Measurements from ENCODE around the gene PIAS3. TPM values are rescaled to one million over a fixed set of nuclear protein-coding genes. Genes with fewer than 3 reads are reported as not detected.
"Not testable (repeated sequence)": the region's sequence is repeated elsewhere in the genome, so short reads cannot be mapped to it uniquely, and the experiment has no call there.

The PIAS3 gene
- total RNA-seq, 8 experiments from 2014 or later = 8.2 to 24.9 (median 18.9) TPM

DNA sequence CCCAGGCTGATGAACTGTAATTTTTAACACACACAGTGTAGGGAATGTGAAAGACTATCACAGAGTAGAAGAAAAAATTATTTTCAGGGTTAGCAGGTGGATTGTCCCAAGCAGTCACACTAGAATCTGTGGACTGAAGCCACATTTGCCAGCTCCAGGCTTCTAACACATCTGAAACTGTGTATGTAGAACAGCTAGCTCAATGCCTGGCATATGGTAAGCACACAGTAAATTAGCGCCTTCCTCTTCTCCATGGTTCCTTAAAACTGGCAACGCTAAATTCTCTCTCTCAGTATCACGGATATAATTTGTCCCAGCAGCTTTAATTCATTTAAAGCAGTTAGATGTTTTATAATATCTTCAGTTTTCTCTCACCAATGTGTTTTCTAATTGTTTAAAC lies 15.8 kb downstream of the PIAS3 start:
- H3K4me3 ChIP-seq = no peak overlapping the region
- peaks cover 2 to 9% of the 10 kb centered on the region in 2 donors for H3K4me1 ChIP-seq (replicated peaks in 1 of 2)
- ATAC-seq (replicated peaks in 6 of 8) = no peak
- in situ Hi-C loops (cut with MboI; ENCODE audit: low pct_unique_long_range_greater_than_20kb in 2 of 9, low sequenced_read_pairs in 9 of 9, unreplicated experiment in 9 of 9) = no loop called here
- no peak overlapping the region for H3K27ac ChIP-seq
- WGBS, 10 experiments = 56 to 100% (median 80%) methylated on average over 1 to 3 of the region's 3 CpGs; no CpG with 5 or more reads in 1 of the 10 experiments

DNA sequence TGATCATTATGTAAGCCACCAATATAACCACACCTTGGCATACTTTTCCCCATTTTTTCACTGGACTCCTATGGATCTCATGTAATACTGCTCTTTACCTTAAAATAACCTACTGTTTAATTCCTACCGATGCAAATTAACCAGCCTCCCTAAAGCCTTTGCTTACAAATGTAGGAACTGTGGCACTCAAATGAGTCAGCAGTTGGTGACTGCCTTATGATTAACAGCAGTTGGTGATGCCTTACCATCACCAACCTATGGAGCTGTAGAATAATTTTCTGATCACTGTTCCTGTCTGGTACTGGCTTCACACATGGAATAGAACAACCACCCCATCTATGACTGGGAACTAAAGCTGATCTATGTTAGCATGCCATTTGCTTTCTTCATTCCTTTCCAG lies 21.2 kb downstream of the PIAS3 start:
- in situ Hi-C loops (cut with MboI; ENCODE audit: low pct_unique_long_range_greater_than_20kb in 2 of 9, low sequenced_read_pairs in 9 of 9, unreplicated experiment in 9 of 9) = no loop called here
- Histone ChIP-seq H3K4me1 (replicated peaks in 1 of 2) (no peaks in the 10 kb centered on the region), H3K4me3 (no peak overlapping the region), H3K27ac (no peak overlapping the region)
- ATAC-seq (replicated peaks in 6 of 8) = no peak
- 88 to 100% (median 100%) methylated on average over 1 of the region's 1 CpG; no CpG with 5 or more reads in 1 of the 10 experiments for WGBS, 10 experiments

DNA sequence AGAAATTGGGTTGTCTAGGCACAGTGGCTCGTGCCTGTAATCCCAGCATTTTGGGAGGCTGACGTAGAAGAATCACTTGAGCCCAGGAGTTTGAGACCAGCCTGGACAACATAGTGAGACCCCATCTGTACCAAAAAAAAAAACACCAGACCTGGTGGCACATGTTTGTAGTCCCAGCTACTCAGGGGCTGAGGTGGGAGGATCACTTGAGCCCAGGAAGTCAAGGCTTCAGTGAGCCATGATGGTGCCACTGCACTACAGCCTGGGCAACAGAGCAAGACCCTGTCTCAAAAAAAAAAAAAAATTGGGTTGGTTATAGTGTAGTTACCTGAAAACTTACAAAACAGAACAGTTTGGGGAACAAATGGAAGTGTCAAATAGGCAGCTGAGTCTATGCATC lies 28.1 kb downstream of the PIAS3 start:
- WGBS, 10 experiments = 76 to 100% (median 100%) methylated on average over 2 of the region's 2 CpGs; no CpG with 5 or more reads in 4 of the 10 experiments
- in situ Hi-C loops (cut with MboI; ENCODE audit: low pct_unique_long_range_greater_than_20kb in 2 of 9, low sequenced_read_pairs in 9 of 9, unreplicated experiment in 9 of 9); H3K4me3 ChIP-seq; ATAC-seq (replicated peaks in 6 of 8); H3K4me1 ChIP-seq (replicated peaks in 1 of 2); H3K27ac ChIP-seq: not testable (repeated sequence)

DNA sequence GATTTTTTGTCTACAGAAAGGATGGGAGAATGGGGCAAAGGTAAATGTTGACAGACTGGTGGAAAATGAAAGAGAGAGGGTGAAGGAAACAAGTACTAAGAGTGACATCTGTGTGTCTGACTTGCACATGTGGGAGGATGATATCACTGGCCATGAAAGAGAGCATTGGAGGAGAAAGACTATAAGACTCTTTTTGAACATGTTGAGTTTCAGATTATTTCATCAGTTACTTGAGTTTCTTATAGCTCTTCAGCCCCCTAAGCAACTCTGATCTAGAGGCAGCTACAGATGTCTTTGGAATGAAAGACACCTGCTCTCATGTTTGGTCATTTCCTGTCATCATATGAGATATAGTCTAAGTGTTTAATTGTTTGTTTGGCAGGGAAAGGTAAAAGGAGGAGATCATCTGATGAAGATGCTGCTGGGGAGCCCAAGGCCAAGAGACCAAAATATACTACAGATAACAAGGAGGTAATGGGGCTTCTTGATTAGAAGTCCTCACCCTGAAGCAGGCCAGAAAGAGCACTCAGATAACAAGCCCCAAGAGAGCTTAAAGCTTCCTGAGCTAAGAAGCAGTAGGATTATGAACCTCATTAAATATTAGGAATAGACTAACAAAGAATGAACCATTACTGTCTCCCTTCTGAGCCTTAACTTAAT lies 30.4 kb downstream of the PIAS3 start:
- in situ Hi-C loops (cut with MboI; ENCODE audit: low pct_unique_long_range_greater_than_20kb in 2 of 9, low sequenced_read_pairs in 9 of 9, unreplicated experiment in 9 of 9) = no loop called here
- no peak overlapping the region for H3K4me3 ChIP-seq

DNA sequence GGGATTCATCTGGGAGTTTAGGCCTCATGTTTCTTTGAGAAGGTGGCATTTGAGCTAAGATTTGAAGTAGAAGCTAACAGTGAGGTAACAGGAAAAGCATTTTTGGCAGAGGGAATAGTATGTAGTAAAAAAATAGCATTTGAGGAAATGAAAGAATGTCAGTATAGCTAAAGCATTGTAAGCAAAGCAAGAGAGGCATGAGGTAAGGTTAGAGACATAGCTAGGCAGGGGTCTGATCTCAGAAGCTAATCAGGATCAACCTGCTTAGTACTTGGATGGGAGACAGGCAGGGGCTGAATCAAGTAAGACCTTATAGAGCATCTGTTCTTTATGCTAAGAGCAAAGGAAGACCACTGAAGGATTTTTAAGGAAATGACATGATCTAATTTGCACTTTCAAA lies 30.9 kb downstream of the PIAS3 start:
- in situ Hi-C loops (cut with MboI; ENCODE audit: low pct_unique_long_range_greater_than_20kb in 2 of 9, low sequenced_read_pairs in 9 of 9, unreplicated experiment in 9 of 9) = no loop called here
- ATAC-seq (replicated peaks in 6 of 8) = no peak
- Histone ChIP-seq H3K4me3 (no peak overlapping the region), H3K27ac (no peak overlapping the region), H3K4me1 (replicated peaks in 1 of 2) (peaks cover 4 to 12% of the 10 kb centered on the region in 2 donors)

More for the DNA sequence above, 30.4 kb downstream of the PIAS3 start:
- no peak for ATAC-seq (replicated peaks in 6 of 8)
- H3K27ac ChIP-seq = no peak overlapping the region
- H3K4me1 ChIP-seq (replicated peaks in 1 of 2) = peaks cover 4 to 12% of the 10 kb centered on the region in 2 donors

DNA sequence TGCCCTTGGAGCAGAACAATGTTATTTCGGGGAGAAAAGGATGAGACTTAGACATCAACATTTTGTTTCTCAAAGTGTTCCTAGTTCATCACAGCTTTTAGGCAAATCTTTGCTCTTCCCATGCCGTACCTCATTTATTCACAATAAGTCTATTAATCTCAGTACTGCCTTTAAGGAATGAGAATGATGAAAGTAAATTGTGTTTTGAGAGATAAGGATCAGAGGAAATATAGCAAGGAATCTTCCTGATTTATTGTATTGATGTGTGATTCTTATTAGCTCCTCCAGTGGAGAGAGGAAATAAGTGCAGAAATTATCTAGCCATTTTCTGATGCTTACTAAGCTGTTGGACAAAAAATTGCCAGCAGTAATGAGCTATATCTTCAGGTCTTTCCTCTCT lies 32.9 kb downstream of the PIAS3 start:
- in situ Hi-C loops (cut with MboI; ENCODE audit: low pct_unique_long_range_greater_than_20kb in 2 of 9, low sequenced_read_pairs in 9 of 9, unreplicated experiment in 9 of 9) = no loop called here
- 57 to 100% (median 90%) methylated on average over 2 of the region's 2 CpGs; no CpG with 5 or more reads in 2 of the 10 experiments for whole genome bisulfite sequencing, 10 experiments
- H3K4me1 ChIP-seq (replicated peaks in 1 of 2) = peaks cover 4 to 12% of the 10 kb centered on the region in 2 donors
- ATAC-seq (replicated peaks in 6 of 8) = no peak
- H3K27ac ChIP-seq = no peak overlapping the region
- H3K4me3 ChIP-seq = no peak overlapping the region

DNA sequence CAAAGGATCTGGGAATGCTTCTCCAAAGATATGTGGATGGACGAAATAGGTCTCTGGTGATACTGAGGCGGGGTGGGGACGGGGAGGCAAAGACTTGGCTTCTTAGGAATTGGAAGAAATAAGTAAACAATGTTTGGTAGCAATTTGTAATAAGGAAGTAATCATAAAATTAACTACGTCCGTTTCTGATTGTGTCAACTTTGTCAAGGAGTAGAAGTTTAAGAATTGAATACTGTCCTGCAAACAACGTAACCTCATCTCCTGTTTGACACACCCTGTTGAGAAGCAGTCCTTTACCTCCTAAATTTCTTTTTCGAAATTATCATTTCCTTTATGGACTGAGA lies 34.4 kb downstream of the PIAS3 start:
- Histone ChIP-seq H3K4me1 (replicated peaks in 1 of 2) (peaks cover 4 to 12% of the 10 kb centered on the region in 2 donors), H3K4me3 (peak overlapping the region; percentile 56 to 97 (median 63)), H3K27ac (peak overlapping the region; percentile 67 to 89)
- ATAC-seq (replicated peaks in 6 of 8) = no peak
- 0 to 3% (median 0%) methylated on average over 2 to 7 of the region's 7 CpGs for WGBS, 10 experiments
- in situ Hi-C loops (cut with MboI; ENCODE audit: low pct_unique_long_range_greater_than_20kb in 2 of 9, low sequenced_read_pairs in 9 of 9, unreplicated experiment in 9 of 9) = no loop called here

DNA sequence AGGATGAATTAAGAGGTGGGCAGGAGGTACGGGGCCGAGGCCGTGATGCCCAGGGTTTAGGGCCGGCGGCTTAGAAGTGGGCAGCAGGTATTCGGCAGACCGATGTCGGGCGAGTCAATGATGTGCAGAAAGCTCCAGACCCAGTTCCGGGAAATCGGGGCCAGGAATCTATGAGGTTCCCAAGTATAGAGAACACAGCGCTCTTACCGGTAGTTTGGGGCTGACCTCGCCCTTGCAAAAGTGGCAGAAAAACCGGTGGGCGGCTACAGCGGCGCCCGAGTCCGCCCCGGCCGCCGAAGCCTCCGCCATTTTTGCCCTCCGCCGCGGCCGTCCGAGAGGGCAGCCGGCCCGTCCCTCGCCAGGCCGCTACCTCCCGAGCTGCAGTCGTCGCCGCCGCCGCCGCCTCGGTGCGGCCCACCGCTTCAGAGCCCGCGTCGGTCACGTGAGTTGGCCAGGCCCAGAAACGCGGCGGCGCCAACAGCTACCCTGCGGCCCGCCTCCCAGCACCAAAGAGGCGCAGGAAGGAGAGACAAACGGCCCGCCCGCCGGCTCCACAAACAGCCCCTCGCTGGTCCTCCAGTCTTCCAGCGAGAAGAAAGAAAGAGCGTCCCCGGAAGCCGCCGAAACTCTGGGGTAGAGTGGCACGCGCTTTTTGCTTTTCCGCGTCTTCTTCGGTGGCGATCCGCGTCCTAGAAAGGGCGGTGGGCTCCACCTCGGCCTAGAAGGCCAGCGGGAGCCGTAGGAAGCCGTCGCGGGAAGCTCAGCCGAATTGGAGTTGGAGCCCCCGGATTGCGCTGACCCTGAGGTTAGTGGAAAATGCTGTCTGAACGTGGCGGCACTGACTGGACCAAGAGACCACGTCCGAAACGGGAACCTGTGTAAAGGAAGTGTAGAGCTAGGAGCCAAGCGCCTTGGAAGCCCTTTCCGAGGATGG lies 35.0 kb downstream of the PIAS3 start, which contains the start of the genes POLR3C and RNF115:
Gene POLR3C, plus strand, starts transcription at position 636 of the 934 bp plus-strand sequence. CDS start 1,577 bp downstream, outside the sequence.
Gene RNF115, minus strand, starts transcription at position 531 of the 934 bp plus-strand sequence. Its CDS starts 222 bp downstream, at position 309.
- Histone ChIP-seq H3K4me1 (replicated peaks in 1 of 2) (peaks cover 4 to 12% of the 10 kb centered on the region in 2 donors), H3K27ac (peak within 1 kb of the TSS; percentile 67 to 89), H3K4me3 (peak within 1 kb of the TSS; percentile 56 to 97 (median 63))
- in situ Hi-C loops (cut with MboI; ENCODE audit: low pct_unique_long_range_greater_than_20kb in 2 of 9, low sequenced_read_pairs in 9 of 9, unreplicated experiment in 9 of 9) = no loop called here
- ATAC-seq (replicated peaks in 6 of 8) = peak; percentile 88 to 96 (median 96)
- 0 to 4% (median 1%) methylated on average over 1 to 42 of the region's 89 CpGs; no CpG with 5 or more reads in 4 of the 10 experiments for WGBS, 10 experiments

DNA sequence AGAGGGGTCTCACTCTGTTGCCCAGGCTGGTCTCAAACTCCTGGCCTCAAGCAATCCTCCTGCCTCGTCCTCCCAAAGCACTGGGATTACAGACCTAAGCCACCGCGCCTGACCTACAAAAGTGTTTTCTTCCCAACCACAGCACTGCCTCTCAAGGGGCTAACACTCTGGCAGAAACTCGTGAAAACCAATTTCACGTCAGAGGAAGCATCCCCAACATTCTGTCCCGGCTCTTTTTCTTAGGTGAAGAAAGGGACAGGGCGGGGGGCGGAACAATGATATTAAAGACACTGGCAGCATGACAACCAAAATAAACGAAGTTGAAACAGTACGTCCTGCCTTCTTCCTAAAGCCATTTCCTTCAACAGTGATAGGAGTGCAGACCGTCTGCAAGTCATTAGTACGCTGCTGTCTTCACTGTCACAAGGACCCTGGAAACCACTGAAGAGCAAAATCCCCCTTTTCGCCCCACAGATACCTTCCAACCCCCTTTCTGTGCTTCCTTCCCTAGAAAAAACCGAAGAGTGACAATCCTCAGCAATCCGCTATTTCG lies 36.0 kb downstream of the PIAS3 start:
- in situ Hi-C loops (cut with MboI; ENCODE audit: low pct_unique_long_range_greater_than_20kb in 2 of 9, low sequenced_read_pairs in 9 of 9, unreplicated experiment in 9 of 9); H3K27ac ChIP-seq; ATAC-seq (replicated peaks in 6 of 8): not testable (repeated sequence)
- H3K4me3 ChIP-seq = peak overlapping the region in 2 of 5 donors; percentile 26
- H3K4me1 ChIP-seq (replicated peaks in 1 of 2) = peaks cover 4 to 12% of the 10 kb centered on the region in 2 donors
- no CpG with 5 or more reads among the region's 16 CpGs for WGBS, 10 experiments

DNA sequence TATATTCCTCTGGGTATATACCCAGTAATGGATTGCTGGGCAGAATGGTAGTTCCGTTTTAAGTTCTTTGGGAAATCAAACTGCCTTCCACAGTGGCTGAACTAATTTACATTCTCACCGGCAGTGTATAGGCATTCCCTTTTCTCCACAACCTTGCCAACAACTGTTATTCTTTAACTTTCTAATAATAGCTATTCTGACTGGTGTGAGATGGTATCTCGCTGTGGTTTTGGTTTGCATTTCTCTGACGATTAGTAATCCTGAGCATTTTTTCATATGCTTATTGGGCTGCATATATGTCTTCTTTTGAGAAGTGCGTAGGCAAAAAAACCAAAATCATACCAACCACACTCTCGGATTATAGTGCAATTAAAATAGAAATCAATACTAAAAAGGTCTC lies 40.8 kb downstream of the PIAS3 start:
- WGBS, 10 experiments = no CpG with 5 or more reads among the region's 6 CpGs
- H3K27ac ChIP-seq; in situ Hi-C loops (cut with MboI; ENCODE audit: low pct_unique_long_range_greater_than_20kb in 2 of 9, low sequenced_read_pairs in 9 of 9, unreplicated experiment in 9 of 9); H3K4me3 ChIP-seq; H3K4me1 ChIP-seq (replicated peaks in 1 of 2): not testable (repeated sequence)
- peak in 3 of 8 experiments; percentile 72 to 78 (median 76) for ATAC-seq (replicated peaks in 6 of 8)

DNA sequence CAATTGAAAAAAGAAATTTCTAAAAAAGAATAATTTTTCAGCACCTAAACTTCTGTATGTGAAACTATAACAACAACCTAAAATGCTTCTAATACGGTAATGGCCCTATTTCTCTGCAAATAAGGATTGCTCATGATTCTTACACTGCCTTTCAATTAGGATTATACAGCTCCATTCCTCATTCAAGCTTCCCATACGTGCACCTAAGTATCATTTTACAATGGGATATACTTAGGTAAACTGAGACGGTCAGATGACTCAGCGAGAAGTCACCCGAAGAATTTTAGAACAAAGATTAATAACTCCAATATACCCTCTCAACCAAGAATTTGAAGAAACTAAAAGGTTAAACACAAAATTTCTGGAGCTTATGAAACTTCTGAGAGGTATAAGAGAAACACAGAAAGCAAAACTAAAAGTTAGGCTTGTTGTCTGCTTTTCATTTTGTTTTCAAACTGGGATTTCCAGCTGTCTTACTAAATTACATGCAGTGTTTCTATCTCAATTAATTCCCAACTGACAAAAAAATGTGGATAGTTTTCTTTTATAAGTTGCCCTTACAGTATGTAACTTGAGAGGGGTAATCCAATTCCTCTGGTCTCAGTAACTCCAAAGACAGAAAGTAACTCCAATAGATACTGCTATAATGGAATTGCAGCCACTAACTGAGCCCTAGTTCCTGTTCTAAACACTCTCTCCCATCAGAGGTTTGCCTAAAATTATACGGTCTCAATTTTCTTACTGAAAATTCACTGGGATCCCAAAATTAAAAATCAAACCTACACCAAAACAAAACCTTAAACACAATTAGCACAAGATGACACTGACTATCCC lies 45.7 kb downstream of the PIAS3 start:
- H3K27ac ChIP-seq; in situ Hi-C loops (cut with MboI; ENCODE audit: low pct_unique_long_range_greater_than_20kb in 2 of 9, low sequenced_read_pairs in 9 of 9, unreplicated experiment in 9 of 9); H3K4me1 ChIP-seq (replicated peaks in 1 of 2); H3K4me3 ChIP-seq: not testable (repeated sequence)
- peak in 1 of 8 experiments; percentile 22 for ATAC-seq (replicated peaks in 6 of 8)
- no CpG with 5 or more reads among the region's 6 CpGs for WGBS, 10 experiments

DNA sequence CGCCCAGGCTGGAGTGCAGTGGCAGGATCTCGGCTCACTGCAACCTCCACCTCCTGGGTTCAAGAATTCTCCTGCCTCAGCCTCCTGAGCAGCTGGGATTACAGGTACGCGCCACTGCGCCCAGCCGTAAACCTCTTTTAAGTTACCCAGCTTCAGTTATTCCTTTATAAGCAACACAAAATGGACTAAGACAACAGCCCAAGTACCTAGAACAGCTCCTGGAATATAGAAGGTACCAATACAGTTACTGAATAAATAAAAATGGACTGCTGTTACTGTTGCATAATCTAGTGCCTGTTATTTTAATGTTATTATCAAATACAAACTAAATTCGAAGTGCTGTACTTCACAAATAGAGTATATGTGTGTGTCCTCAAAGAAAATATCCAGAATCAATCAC lies 52.0 kb downstream of the PIAS3 start:
- WGBS, 10 experiments = 94 to 100% (median 99%) methylated on average over 1 to 7 of the region's 7 CpGs; no CpG with 5 or more reads in 2 of the 10 experiments
- no peak for ATAC-seq (replicated peaks in 6 of 8)
- no peak overlapping the region for H3K27ac ChIP-seq
- H3K4me3 ChIP-seq = no peak overlapping the region
- H3K4me1 ChIP-seq (replicated peaks in 1 of 2) = peaks cover 0 to 6% of the 10 kb centered on the region in 2 donors
- in situ Hi-C loops (cut with MboI; ENCODE audit: low pct_unique_long_range_greater_than_20kb in 2 of 9, low sequenced_read_pairs in 9 of 9, unreplicated experiment in 9 of 9) = no loop called here

All from motor neuron (in vitro differentiated cells).